Naive thymus-derived CD8-positive, alpha-beta T cell (primary cell): ENCODE results near the gene SVEP1. TPM values are rescaled to one million over a fixed set of nuclear protein-coding genes. Genes with fewer than 3 reads are reported as not detected.
A peak's percentile ranks its signal among the peaks of the same experiment; 100 is the strongest.

Experiments used
- ATAC-seq, 2 donors: fragments of 150-1000 bp; cut with Tn5 transposase in 1 of 2; sonication (Bioruptor Pico), chemical (Tn5 transposase) in 1 of 2; 1 replicate in 1 of 2; 2 replicates in 1 of 2; pipeline ENCODE4 v1.10.0; 2021; ENCODE audit warnings: mild to moderate bottlenecking in 2 of 2, moderate library complexity in 2 of 2
- POLR2A ChIA-PET: fragments of 350-600 bp; sonication (Branson Sonifier 250); formaldehyde crosslinking; loops from one replicate; lab custom pipeline; 2021; ENCODE audit warnings: antibody characterized with exemption; lab: Charles Lee
- DNase-seq, 10 donors: peaks; one replicate each; pipeline versions ENCODE4 v3.0.0 to v3.0.0-alpha.2; 2020 to 2022
- H3K27ac Mint-ChIP-seq, 10 donors: one replicate each; pipeline ENCODE4 v1.8.0; 2020 to 2022; ENCODE audit warnings: mild to moderate bottlenecking in 10 of 10, mixed read lengths in 10 of 10, moderate library complexity in 4 of 10, inconsistent platforms in 1 of 10
- H3K27me3 Mint-ChIP-seq, 5 donors: one replicate each; pipeline ENCODE4 v1.8.0; 2021 to 2022; ENCODE audit warnings: mixed read lengths in 5 of 5
- H3K36me3 Mint-ChIP-seq, 3 donors: one replicate each; pipeline ENCODE4 v1.8.0; 2020 to 2022; ENCODE audit warnings: mixed read lengths in 3 of 3, mild to moderate bottlenecking in 2 of 3, inconsistent platforms in 1 of 3
- H3K4me1 Mint-ChIP-seq, 4 donors: one replicate each; pipeline ENCODE4 v1.8.0; 2021 to 2022; ENCODE audit warnings: mixed read lengths in 4 of 4
- H3K4me3 Mint-ChIP-seq, 10 donors: one replicate each; pipeline ENCODE4 v1.8.0; 2020 to 2022; ENCODE audit warnings: mild to moderate bottlenecking in 10 of 10, mixed read lengths in 10 of 10, moderate library complexity in 6 of 10, inconsistent platforms in 1 of 10
- H3K9me3 Mint-ChIP-seq, 9 donors: one replicate each; pipeline ENCODE4 v1.8.0; 2020 to 2022; ENCODE audit warnings: mixed read lengths in 9 of 9, mild to moderate bottlenecking in 3 of 9, inconsistent platforms in 1 of 9, moderate library complexity in 1 of 9
- polyA plus RNA-seq, 3 donors: library from polyadenylated mRNA; unstranded; fragments of 300-500 nt; fragmentation: Illumina TruSeq; gene quantifications; one replicate each; pipeline ENCODE4 v1.2.3, GENCODE V29; 2021
- total RNA-seq, 8 experiments: library from RNA in 2 of 8; stranded (reverse) in 2 of 8; gene quantifications; one replicate each; pipeline ENCODE4 v1.2.3 and lab custom pipeline; 2021 to 2026

Gene SVEP1
- total and polyA plus RNA-seq, 5 experiments from 2014 or later = not detected

DNA sequence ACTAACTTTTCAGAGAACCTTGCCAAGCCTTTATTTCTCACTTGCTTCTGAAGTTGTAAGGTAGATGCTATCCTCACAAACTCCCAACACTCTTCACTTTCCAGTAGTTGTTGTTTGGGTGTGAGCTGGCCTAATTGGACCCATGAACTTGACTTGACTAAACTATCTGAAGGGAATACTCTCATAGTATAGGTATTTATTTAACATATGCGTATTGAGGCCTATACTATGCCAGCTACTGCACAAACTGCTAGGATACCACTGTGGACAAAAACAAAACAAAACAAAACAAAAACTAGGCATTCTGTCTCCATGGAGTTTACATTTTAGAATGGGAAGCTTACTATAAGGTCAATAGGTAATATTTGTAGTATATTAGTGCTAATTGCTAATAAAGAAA, 243.2 kb downstream of the SVEP1 start:
- Mint-ChIP-seq H3K27me3 (peaks cover 0 to 13% (median 3%) of the 10 kb centered on the region in 5 donors), H3K4me1 (peaks cover 0 to 3% (median 0%) of the 10 kb centered on the region in 4 donors)

DNA sequence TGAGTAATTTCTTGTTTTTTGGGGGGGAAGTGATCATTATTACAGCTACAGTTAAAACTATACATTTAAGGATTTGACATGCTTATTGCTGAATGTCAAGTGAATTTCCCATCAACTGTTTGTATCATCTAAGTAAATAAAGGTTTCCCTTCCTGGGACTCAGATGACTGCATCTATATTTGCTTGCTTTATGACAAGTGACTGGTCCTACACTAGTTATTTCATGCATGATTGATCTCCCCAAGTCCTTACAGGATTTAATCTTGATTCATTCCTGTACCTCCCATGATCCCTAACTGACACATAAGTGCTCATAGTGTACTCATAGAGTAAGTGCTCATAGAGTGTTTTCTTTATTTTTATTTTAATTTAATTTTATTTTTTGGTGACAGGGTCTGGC, 244.7 kb downstream of the SVEP1 start:
- Mint-ChIP-seq H3K4me1 (peaks cover 0 to 3% (median 0%) of the 10 kb centered on the region in 4 donors), H3K9me3 (peaks cover 0 to 3% (median 0%) of the 10 kb centered on the region in 9 donors), H3K27me3 (peaks cover 0 to 13% (median 3%) of the 10 kb centered on the region in 5 donors), H3K4me3 (no peak overlapping the region), H3K27ac (no peak overlapping the region), H3K36me3 (no peaks in the 10 kb centered on the region)
- POLR2A ChIA-PET = no interaction called here
- ATAC-seq (no peak), DNase-seq (no peak)

More for the DNA sequence above, 243.2 kb downstream of the SVEP1 start:
- DNase-seq = no peak
- Mint-ChIP-seq H3K9me3 (peaks cover 0 to 2% (median 0%) of the 10 kb centered on the region in 9 donors), H3K36me3 (no peaks in the 10 kb centered on the region), H3K4me3 (no peak overlapping the region), H3K27ac (no peak overlapping the region)
- ATAC-seq = no peak
- POLR2A ChIA-PET = no interaction called here

DNA sequence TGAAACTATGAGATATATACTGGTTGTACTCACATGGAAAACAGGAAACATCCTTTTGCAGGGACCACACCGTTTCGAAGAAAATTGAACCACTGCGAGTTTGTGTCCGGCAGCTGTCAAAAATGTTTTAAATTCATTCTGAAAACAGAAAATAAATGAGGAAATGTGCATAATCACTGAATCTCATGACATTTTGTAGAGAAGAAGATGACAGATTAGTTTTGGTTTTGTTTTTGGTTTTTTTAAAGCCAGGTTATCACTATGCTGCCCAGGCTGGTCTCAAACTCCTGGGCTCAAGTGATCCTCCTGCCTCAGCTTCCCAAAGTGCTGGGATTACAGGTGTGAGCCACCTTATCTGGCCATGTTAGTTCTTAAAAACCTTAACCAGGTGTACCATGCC, 245.4 kb downstream of the SVEP1 start:
- no peaks in the 10 kb centered on the region for H3K36me3 Mint-ChIP-seq
- H3K27ac Mint-ChIP-seq = no peak overlapping the region
- peaks cover 0 to 3% (median 0%) of the 10 kb centered on the region in 9 donors for H3K9me3 Mint-ChIP-seq
- POLR2A ChIA-PET = no interaction called here
- ATAC-seq = no peak
- no peak for DNase-seq
- no peak overlapping the region for H3K4me3 Mint-ChIP-seq
- H3K27me3 Mint-ChIP-seq = peaks cover 0 to 13% (median 3%) of the 10 kb centered on the region in 5 donors
- peaks cover 0 to 3% (median 0%) of the 10 kb centered on the region in 4 donors for H3K4me1 Mint-ChIP-seq

DNA sequence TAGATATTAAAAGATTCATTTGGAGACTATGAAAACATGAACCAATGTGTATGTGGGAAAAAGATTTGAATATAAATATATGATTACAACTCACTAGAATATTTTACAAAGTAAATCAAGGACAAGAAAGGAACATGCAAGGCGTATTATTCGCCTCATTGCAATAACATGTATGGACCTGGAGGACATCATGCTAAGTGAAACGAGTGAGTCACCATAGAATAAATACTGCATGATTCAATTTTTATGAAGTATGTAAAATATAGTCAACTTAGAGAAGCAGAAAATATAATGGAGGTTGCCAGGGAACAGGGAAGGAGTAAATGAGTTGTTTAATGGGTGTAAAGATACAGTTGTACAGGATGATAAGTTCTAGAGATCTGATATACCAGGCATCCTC, 246.8 kb downstream of the SVEP1 start:
- no peak for DNase-seq
- POLR2A ChIA-PET = no interaction called here
- Mint-ChIP-seq H3K9me3 (peaks cover 0 to 3% (median 0%) of the 10 kb centered on the region in 9 donors), H3K27ac (no peak overlapping the region), H3K27me3 (peaks cover 0 to 13% (median 3%) of the 10 kb centered on the region in 5 donors), H3K36me3 (no peaks in the 10 kb centered on the region), H3K4me1 (peaks cover 0 to 3% (median 0%) of the 10 kb centered on the region in 4 donors), H3K4me3 (no peak overlapping the region)
- ATAC-seq = no peak

DNA sequence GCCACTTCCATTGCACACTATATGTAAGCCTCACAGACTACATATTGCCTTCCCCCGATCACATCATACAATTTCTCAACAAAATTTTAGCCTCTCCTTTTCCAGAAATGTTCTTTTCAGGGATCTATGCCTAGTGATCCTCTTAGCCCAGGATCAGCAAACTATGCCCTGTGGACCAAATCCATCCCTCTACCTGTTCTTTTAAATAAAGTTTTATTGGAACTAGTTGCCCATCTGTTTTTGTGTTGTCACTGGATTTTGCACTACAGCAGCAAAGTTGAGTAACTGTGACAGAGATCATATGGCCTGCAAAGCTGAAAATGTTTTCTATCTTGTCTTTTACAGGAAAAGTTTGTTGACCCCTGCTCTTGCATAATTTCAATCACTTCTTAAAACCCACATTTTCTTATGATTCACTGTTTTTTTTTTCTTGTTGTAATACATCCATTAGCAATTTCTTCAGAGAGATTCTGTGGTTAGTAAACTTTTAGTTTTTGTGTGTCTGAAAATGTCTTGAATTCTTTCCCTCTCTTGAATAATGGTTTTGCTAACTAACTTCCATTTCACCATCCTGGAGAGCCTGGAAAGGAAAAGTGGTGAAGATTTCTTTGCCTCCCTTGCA, 248.9 kb downstream of the SVEP1 start:
- POLR2A ChIA-PET = no interaction called here
- ATAC-seq (no peak), DNase-seq (no peak)
- Mint-ChIP-seq H3K27ac (no peak overlapping the region), H3K36me3 (no peaks in the 10 kb centered on the region), H3K9me3 (peaks cover 0 to 3% (median 0%) of the 10 kb centered on the region in 9 donors), H3K27me3 (peaks cover 0 to 4% (median 3%) of the 10 kb centered on the region in 5 donors), H3K4me1 (peaks cover 0 to 3% (median 0%) of the 10 kb centered on the region in 4 donors), H3K4me3 (no peak overlapping the region)

DNA sequence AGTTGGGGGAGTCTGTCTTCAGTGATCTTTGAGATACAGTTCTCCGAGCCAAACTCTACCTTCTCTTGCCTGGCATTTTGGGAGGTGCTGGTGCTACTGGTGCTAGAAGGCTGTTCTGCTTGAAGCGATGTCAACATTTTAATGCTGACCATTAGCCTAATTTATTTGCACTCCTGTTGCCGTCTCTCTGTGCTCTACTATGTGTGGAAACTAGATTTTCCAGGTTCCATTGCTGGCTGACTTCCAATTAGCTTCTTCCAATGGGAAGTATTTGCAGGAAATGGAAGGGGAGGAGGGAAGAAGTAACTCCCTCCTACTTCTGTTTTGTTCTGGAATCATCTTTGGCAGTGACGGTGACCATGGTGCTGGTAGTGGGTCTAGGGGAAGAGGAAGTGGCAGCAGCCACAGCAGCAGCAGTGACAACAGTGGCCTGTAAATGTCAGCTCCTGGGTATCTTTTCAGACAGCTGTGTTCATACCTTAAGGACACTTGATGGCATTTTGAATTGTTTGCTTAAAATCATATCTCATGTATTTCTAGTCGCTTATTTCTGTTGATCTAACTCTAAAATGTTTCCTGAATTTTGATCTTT, 249.8 kb downstream of the SVEP1 start:
- Mint-ChIP-seq H3K9me3 (peaks cover 0 to 3% (median 0%) of the 10 kb centered on the region in 9 donors), H3K4me3 (no peak overlapping the region), H3K4me1 (peaks cover 0 to 3% (median 0%) of the 10 kb centered on the region in 4 donors), H3K36me3 (no peaks in the 10 kb centered on the region), H3K27me3 (no peaks in the 10 kb centered on the region), H3K27ac (no peak overlapping the region)
- POLR2A ChIA-PET = no interaction called here
- ATAC-seq (no peak), DNase-seq (no peak)

DNA sequence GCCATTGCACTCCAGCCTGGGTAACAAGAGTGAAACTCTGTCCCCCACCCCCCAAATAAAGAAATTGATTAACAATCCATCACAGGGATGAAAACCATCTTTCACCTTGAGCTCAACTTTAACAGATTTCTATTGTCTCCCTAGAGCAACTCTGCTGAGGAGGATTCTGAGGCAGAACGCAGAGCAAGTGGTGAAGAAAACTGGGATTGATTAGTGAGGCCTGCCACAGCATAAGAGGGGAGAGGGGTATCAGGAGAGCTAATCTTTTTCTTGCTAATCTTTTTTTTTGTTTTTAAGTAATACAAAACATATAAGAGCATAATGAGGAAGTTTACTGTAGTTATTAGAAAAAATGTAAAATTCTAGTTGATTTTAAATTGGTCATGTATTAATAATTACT, 250.8 kb downstream of the SVEP1 start:
- ATAC-seq (no peak), DNase-seq (no peak)
- Mint-ChIP-seq H3K27ac (no peak overlapping the region), H3K4me3 (no peak overlapping the region), H3K4me1 (no peaks in the 10 kb centered on the region), H3K36me3 (no peaks in the 10 kb centered on the region), H3K9me3 (peaks cover 0 to 3% (median 0%) of the 10 kb centered on the region in 9 donors), H3K27me3 (no peaks in the 10 kb centered on the region)
- POLR2A ChIA-PET = no interaction called here

DNA sequence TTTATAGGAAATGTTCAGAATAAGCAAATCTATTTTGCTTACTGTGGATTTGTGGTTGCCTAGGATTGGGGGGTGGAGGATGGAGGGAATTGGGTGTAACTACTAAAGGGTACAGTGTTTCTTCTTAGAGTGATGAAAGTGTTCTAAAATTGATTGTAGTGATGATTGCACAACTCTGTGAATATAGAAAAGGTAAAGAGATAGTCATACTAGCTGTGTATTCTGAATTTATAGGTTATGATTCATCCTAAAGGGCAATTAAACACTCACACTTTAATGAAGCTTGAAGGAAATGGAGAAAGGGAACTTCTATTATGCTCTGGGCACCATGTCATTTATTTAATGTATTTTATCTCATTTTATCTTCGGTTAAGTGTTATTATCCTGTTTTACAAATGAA, 251.8 kb downstream of the SVEP1 start:
- no peaks in the 10 kb centered on the region for H3K36me3 Mint-ChIP-seq
- no peak overlapping the region for H3K4me3 Mint-ChIP-seq
- H3K4me1 Mint-ChIP-seq = no peaks in the 10 kb centered on the region
- DNase-seq (no peak), ATAC-seq (no peak)
- H3K27ac Mint-ChIP-seq = no peak overlapping the region
- POLR2A ChIA-PET = no interaction called here
- peaks cover 0 to 3% (median 0%) of the 10 kb centered on the region in 9 donors for H3K9me3 Mint-ChIP-seq
- H3K27me3 Mint-ChIP-seq = peaks cover 0 to 5% (median 0%) of the 10 kb centered on the region in 5 donors

DNA sequence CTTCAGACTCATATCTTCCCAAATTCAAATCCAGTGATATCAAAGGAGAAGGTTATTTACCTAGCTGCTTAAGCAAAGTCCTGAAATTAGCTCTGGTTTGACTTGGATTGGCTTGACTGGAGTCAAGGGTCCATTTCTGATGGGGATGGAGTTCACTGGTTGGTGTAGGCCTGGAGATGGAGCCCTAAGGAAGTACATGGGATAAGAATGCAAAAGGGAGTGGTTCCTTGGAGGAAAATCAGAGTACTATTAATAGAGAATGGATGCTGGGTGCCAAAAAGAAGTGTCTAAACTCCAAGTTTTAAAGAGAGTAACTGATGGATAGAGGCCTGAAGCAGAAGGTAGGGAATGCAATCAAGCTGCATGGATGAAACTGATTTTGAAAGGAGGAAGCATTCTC, 255.7 kb downstream of the SVEP1 start:
- no peak overlapping the region for H3K4me3 Mint-ChIP-seq
- DNase-seq (no peak), ATAC-seq (no peak)
- peaks cover 0 to 5% (median 0%) of the 10 kb centered on the region in 5 donors for H3K27me3 Mint-ChIP-seq
- no peaks in the 10 kb centered on the region for H3K9me3 Mint-ChIP-seq
- no peaks in the 10 kb centered on the region for H3K4me1 Mint-ChIP-seq
- no peaks in the 10 kb centered on the region for H3K36me3 Mint-ChIP-seq
- H3K27ac Mint-ChIP-seq = no peak overlapping the region
- POLR2A ChIA-PET = no interaction called here

DNA sequence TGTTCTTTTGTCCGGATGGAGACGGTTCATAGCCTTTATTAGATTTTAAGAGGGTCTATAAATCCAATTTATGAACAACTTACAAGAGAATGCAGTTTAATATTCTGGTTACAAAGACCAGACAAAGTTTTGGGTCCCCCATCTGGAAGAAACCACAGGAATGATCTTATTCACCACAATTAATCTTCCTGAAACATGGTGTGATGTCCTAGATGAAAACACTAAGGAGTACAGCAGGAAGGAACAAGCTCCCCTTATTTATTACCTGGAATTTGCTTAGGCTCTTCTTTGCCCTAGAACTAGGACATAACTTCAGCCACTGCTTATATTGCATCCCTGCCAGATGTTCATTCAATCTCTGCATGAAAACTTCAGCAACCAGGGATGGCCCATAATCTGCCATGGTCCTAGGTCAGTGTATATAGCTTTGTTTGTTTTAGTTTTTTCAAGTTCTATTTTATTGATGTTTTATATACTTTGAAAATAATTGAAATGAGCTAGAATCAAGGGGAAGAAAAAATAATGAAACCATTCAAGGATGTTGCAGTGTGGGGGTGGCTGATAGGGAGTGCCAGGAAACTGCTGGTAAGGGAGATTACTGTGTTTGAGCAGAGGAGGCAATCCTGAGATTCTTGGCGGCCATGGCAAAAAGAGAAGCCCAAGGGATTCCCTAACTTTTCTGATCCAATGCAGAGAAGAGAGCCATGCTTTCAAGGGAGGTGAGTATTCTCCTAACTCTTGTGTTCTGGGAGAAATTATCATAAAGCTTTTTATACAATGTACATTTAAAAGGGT, 258.7 kb downstream of the SVEP1 start:
- POLR2A ChIA-PET = interaction anchor here (0.5 kb wide), 1 partner anchor 786 kb away, joined by 3 read pairs; no protein-coding TSS in a partner anchor
- H3K4me1 Mint-ChIP-seq = peaks cover 0 to 18% (median 11%) of the 10 kb centered on the region in 4 donors
- no peak overlapping the region for H3K4me3 Mint-ChIP-seq
- peaks cover 0 to 5% (median 0%) of the 10 kb centered on the region in 5 donors for H3K27me3 Mint-ChIP-seq
- peak overlapping the region in 1 of 10 donors; percentile 47 for H3K27ac Mint-ChIP-seq
- no peak for DNase-seq
- no peaks in the 10 kb centered on the region for H3K9me3 Mint-ChIP-seq
- no peak for ATAC-seq
- no peaks in the 10 kb centered on the region for H3K36me3 Mint-ChIP-seq

DNA sequence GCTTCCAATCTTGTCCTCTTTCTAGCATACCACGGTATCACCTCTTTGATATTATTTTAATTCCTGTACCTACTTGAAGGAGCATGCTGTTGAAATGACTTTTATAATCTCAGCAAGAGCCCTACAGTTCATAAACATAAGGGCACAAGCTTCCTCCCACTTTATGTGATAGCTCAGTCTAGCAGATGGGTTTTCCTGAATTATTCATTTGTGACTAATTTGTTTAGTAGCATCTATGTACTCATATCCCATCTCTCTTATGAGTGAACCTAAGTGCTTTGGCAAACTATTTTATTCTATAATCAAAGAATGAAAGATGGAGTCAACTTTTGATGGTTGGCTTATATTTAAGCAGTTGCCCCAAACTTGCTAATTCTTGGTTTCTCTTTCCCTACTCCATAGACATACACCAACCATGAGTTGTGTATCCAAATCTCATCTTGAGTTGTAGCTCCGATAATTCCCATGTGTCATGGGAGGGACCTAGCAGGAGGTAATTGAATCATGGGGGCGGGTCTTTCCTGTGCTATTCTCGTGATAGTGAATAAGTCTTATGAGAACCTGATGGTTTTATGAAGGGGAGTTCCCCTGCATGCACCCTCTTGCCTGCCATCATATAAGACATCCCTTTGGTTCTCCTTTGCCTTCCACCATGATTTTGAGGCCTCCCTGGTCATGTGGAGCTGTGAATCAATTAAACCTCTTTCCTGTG, 259.6 kb downstream of the SVEP1 start:
- H3K9me3 Mint-ChIP-seq = no peaks in the 10 kb centered on the region
- peaks cover 0 to 5% (median 0%) of the 10 kb centered on the region in 5 donors for H3K27me3 Mint-ChIP-seq
- no peaks in the 10 kb centered on the region for H3K36me3 Mint-ChIP-seq
- no peak overlapping the region for H3K27ac Mint-ChIP-seq
- ATAC-seq (no peak), DNase-seq (no peak)
- H3K4me1 Mint-ChIP-seq = peaks cover 0 to 18% (median 11%) of the 10 kb centered on the region in 4 donors
- POLR2A ChIA-PET = no interaction called here
- no peak overlapping the region for H3K4me3 Mint-ChIP-seq

DNA sequence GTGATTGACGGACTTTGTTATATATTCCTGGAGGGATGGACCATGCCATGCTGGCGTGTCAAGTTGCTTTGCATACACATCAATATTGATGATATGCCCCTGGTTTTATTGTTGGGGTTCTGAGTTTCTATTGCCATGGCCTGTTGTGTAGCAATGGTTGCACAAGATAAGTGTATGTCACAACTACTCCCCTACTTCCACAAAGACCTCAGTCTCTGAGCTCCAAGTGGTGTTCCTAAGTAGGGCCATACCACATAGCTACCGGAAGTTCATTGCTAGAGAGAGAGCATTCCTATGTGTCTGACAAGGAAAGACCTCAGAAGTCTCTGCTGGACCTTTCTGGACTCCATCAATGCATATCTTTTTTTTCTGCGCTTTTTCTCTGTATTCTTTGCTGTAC, 261.6 kb downstream of the SVEP1 start:
- no peak overlapping the region for H3K27ac Mint-ChIP-seq
- POLR2A ChIA-PET = no interaction called here
- no peak overlapping the region for H3K4me3 Mint-ChIP-seq
- DNase-seq = no peak
- peaks cover 0 to 2% (median 0%) of the 10 kb centered on the region in 5 donors for H3K27me3 Mint-ChIP-seq
- peaks cover 0 to 18% (median 11%) of the 10 kb centered on the region in 4 donors for H3K4me1 Mint-ChIP-seq
- ATAC-seq = no peak
- no peaks in the 10 kb centered on the region for H3K36me3 Mint-ChIP-seq
- H3K9me3 Mint-ChIP-seq = peaks cover 0 to 11% (median 0%) of the 10 kb centered on the region in 9 donors
